Posterior vena cava (tissue), 2 donors: Measurements from ENCODE around the gene ALDH3A2. TPM values are rescaled to one million over a fixed set of nuclear protein-coding genes. Genes with fewer than 3 reads are reported as not detected.
"Not testable (repeated sequence)": the region's sequence is repeated elsewhere in the genome, so short reads cannot be mapped to it uniquely, and the experiment has no call there.

Experiments used
- DNase-seq: peaks from one replicate; pipeline ENCODE4 v3.0.0-alpha.2; 2020; ENCODE audit warnings: low spot score
- intact Hi-C, 2 donors: fragments of 100-400 bp; cut with DNase I; formaldehyde crosslinking; loops; one replicate each; pipeline versions ENCODE4 v1.14.1 to v1.14.2; 2022 to 2023
- total RNA-seq, 2 donors: library from RNA; stranded (reverse); fragmentation: NEBNext Ultra II Directional; extraction: Animal tissue kit (Norgen Biotek cat#: 25700); gene quantifications; one replicate each; pipeline ENCODE4 v1.2.1, GENCODE V29; 2021
- donor health status: DM: yes; HTN: yes; CAD: no.
- donor health status: DM: yes; HTN: yes; CAD: no.

ALDH3A2 gene
- total RNA-seq, 2 donors from 2014 or later: 38.8 to 45.3 TPM

DNA sequence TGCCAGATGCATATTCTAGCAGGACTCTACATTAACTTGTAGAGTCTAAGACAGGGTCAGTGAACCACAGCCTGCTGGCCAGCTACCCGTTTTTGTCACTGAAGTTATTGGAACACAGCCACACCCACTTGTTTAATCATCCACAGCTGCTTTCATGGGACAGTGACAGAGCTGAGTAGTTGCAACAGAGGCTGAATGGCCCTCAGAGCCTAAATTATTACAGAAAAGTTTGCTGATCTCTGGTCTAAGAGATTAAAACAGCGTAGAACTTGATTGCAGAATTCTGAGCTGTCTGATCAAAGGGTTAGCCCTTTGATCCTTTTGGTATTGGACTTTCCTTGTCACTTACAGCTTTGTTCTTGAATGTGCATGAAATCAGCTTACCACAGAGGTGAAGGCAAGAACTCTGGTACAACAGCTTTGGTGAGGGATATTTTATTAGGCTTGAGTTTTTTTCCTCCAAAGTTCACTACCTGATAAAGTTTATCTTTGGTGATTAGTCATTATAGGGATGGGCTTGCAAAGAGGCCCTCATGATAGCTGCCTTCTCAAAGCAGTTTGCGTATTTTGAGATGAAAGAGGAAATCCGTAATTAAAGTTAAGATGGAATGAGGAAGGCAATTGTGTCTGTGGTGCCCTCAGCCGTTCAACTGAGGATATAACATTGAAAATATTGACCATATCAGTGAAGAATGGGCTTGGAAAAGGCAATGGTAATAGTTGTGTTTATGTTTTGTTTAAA lies 23.6 kb downstream of the ALDH3A2 start:
- intact Hi-C loops: no loop called here
- no peak for DNase-seq

DNA sequence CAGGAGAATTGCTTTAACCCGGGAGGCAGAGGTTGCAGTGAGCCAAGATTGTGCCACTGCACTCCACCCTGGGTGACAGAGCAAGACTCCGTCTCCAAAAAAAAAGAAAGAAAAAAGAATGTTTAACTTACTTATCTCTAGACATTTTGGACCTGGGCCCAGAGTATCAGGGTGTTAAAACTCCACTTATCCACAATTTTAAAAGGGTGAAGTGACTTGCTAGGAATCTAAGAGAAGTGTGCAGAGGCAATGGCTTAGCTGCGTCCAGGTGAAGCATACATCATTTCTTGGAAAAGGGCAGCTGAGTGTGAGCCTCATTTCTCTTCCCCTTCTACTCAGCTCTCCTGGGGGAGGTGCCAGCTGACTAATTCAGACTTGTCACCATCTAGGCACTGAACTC lies 25.1 kb downstream of the ALDH3A2 start:
- no peak for DNase-seq
- intact Hi-C loops: no loop called here

DNA sequence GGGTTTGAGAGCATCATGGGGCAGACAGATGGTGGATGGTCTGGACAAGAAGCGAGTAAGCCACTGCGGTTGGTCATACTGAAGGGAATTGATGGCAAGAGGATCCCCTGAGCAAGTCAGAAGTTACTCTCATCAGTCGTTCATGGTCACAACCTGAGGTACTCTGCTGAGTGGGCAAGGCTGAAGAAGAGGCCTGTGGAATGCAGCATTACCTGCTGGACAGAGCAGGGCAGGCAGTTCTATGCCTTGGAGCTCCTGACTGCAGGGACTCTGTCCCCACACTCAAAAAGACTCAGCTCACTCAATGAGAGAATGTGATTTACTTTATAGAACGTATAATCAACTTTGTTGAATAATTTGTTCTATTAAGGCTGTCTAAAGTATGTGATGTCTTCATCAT lies 28.3 kb downstream of the ALDH3A2 start:
- intact Hi-C loops: no loop called here
- DNase-seq: no peak

DNA sequence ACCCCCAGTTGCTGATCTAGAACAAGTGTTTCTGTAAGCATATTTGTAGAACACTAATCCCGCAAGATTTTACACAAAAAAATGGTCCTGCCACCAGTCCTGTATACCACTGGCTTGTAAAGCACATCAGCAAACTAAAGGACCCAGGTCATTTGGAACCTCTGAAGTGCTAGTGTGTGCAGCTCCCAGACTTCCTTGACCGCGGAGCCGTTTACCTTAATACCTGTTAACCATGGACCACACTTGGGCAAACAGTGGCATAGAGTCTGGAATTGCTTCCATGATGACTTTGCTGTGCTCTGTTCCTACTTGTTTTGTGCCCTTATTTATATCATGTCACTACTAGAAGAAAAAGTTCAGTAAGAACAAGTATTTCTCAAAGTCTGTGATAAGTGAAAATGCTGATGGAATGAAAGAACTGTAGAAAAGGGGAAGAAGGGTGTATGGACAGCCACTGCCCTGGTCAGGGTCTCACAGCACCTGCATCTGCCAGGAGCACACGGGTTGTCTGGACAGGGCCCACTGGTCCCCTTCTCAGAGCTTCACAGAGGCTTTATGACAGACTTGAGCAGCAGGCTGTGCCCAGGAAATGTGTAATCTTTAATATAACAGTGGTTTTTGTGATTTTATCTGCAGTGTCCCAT lies 29.3 kb downstream of the ALDH3A2 start:
- no peak for DNase-seq
- intact Hi-C loops: no loop called here

DNA sequence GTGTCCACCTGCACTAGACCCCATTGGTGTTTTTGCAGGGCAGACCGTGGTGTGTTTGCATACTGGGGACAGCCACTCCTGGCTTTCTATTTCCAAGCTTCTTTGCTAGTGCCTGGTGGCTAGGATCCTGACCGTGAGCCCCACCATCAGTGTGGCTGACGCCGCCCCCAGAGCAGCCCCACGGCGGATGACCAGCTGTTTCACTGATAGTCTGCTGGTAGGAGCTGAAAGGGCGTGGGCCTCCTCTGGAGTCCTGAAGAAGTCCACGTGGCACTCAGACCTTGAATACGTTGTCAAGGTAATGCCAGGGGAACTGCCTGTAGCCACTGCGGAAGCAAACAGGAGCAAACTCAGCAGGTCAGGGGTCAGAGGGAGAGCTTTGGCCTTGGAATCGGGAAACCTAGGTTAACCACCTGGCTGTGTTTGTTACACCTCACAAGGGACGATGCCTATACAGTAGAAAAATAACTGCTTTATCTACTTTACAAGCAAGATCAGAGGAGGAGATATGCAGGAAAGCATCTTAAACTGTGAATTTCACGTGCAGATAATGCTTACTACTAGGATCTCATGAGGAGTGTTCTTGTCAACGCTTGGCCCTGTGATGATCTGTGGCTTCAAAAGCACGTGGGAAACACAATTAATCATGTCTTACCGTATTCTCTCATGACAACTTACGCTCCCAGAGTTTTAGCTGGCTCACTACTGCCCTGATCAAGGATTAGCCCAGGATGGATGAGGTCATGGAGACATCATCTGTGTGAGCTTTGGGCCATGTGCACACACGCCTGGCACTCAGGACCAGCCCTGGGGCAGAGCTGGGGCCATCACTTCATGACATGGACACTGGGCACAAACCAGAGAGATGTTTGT lies 30.3 kb downstream of the ALDH3A2 start:
- no peak for DNase-seq
- intact Hi-C loops: no loop called here

DNA sequence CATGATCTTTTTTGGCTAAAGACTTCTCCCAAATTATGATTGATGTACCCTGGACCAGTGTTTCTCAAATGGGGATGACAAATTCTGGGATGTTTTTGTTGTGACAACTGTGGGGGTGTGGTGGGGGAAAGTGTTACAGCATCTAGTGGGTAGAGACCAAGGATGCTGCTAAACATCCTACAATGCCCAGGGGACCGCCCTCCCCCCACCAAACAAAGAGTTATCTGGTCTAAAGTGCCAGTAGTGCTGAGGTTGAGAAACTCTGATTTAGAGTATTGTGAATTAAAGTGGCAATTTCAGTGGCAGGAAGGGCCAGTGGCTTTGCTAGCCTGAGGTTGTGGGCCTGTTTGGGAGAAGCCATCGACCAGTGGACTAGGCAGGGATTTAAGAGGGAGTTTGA lies 34.6 kb downstream of the ALDH3A2 start:
- DNase-seq: no peak
- intact Hi-C loops: no loop called here

DNA sequence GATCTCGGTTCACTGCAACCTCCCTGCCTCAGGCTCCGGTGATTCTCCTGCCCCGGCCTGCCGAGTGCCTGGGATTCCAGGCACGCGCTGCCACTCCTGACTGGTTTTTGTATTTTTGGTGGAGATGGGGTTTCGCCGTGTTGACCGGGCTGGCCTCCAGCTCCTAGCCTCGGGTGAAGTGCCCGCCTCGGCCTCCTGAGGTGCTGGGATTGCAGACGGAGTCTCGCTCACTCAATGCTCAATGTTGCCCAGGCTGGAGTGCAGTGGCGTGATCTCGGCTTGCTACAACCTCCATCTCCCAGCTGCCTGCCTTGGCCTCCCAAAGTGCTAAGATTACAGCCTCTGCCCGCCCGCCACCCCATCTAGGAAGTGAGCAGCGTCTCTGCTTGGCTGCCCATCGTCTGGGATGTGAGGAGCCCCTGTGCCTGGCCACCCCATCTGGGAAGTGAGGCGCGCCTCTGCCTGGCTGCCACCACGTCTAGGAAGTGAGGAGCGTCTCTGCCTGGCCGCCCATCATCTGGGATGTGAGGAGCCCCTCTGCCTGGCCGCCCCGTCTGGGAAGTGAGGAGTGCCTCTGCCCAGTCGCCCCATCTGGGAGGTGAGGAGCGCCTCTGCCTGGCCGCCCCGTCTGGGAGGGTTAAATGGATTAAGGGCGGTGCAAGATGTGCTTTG lies 36.5 kb downstream of the ALDH3A2 start:
- intact Hi-C loops, DNase-seq: not testable (repeated sequence)

DNA sequence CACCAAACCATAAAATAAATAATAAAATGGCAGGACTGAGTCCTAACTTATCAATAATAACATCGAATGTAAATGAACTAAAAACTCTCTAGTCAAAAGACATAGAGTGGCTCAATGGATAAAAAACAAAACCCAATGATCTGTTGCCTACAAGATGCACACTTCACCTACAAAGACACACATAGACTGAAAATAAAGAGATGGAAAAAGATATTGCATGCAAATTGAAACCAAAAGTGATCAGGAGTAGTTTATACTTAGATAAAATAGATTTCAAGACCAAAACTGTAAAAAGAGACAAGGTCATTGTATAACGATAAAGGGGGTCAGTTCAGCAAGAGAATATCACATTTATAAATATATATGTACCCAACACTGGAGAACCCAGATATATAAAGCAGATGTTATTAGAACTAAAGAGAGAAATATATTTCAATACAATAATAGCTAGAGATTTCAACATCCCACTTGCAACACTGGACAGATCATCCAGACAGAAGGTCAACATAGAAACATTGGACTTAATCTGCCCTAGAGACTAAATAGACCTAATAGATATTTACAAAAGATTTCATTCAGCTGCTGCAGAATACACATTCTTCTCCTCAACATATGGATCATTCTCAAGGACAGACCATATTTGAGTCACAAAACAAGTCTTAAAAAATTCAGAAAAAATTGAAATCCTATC lies 38.0 kb downstream of the ALDH3A2 start:
- intact Hi-C loops: no loop called here
- no peak for DNase-seq

DNA sequence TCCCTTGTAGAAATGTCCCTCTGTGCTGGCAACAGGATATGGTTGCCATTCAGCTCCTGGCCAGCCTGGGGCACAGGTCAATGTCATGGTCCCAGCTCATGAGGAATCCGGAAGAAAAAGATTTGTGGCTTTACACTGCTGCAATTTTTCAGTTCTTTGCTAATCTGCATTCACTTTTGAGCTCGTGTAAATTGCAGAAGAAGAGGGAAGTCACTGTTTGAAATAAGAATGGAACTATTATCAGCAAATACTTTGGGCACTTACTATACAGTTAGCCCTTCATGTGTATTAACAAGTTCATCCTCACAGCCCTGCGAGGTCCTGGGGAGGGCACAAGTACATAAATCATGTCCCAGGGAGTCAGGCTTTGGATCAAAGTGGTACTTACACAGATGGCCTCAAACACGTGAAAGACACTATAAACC lies 53.7 kb downstream of the ALDH3A2 start:
- intact Hi-C loops: loop anchor here in 1 of 2 donors (2.0 kb wide), 1 partner anchor 389 kb away; no protein-coding TSS in a partner anchor
- no peak for DNase-seq

DNA sequence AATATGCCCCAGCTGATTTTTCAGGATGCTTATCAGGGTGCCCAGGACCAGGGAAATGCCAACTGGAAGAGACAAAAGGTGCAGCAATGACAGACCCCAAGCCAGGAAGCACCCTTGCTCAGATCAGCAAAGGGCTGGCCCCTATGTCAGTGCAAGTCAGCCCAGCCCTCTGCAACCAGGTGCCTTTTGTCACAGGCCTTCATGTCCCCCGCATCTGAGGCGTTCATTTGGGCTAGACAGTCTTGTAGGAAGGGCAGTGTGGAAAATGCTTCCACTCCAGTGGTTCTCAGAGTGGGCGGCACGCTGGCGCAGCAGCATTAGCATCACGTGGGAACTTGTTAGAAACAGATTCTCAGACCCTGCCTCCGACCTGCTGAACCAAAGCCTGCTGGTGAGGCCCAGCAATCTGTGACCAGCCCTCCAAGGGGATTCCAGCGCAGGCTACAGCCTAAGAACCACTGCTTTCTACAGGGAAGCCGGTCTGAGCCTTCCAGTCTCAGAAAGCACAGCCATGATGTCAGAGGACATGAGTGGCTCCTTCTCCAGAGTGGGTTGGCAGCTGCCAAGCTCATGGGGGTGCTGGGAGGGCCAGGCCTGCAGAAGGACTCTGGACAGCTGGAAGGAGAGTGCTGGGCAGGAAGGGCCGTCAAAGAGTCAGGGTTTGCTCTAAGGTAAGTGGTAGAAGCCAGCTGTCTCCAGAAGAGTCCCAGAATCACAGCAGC lies 54.7 kb downstream of the ALDH3A2 start:
- DNase-seq: peak; percentile 56
- intact Hi-C loops: loop anchor here in 1 of 2 donors (2.0 kb wide), 1 partner anchor 390 kb away; no protein-coding TSS in a partner anchor

DNA sequence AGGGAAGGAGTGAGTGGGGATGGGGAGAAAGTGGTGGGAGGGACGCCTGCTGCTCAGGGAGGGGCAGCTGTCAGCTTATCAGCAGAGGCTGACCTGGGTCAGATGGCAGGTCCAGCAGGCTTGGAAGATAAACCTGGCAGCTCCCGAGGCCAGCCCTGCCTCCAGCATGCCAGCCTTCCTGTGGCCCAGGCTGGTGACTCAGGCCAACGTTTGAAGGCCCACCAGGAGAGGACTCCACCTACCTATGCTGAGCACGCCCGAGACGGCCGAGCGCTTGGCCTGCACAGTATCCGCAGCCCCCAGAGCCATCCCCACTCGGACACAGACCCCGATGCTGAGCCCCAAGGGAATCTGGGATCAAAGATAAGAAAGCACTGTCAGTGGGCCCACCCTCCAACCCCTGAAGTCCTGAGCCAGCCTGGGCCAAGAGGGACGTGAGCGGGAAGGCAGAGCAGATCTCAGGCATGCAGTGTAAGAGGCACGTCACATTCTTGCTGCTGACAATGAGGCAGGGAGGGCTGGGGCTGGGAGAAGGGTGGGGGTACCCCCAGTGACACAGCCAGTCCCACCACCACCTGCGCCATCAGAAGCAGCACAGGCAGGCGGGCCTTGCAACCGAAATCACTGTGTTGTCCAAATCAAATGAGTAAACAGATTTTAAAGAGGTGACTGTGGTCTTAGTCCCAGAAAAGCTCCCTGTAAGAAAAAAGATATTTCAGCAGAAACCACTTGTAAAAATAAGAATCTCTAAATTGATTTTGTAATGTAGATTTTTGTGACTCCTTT lies 55.5 kb downstream of the ALDH3A2 start:
- intact Hi-C loops: loop anchor here in 1 of 2 donors (2.0 kb wide), 1 partner anchor 391 kb away; no protein-coding TSS in a partner anchor
- peak; percentile 73 for DNase-seq

DNA sequence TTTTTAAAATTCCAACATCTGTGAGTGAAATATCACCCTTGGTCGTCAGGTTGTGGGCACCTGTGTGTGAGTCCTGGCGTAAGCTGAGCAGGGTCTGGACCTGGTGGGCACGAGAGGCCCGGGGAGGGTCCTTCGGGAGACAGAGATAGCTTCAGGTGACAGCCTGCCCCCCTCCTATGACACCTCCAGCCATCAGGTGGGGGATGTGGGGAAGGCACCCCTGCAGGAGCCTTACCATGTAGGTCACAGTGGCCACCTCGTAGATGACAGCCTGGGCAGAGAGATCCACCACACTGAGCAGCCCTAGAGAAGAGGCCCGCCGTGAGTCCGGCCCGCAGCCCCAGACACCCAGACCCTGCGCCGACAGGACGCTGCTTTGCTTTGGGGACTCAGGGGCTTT lies 56.6 kb downstream of the ALDH3A2 start:
- DNase-seq: no peak
- intact Hi-C loops: no loop called here

DNA sequence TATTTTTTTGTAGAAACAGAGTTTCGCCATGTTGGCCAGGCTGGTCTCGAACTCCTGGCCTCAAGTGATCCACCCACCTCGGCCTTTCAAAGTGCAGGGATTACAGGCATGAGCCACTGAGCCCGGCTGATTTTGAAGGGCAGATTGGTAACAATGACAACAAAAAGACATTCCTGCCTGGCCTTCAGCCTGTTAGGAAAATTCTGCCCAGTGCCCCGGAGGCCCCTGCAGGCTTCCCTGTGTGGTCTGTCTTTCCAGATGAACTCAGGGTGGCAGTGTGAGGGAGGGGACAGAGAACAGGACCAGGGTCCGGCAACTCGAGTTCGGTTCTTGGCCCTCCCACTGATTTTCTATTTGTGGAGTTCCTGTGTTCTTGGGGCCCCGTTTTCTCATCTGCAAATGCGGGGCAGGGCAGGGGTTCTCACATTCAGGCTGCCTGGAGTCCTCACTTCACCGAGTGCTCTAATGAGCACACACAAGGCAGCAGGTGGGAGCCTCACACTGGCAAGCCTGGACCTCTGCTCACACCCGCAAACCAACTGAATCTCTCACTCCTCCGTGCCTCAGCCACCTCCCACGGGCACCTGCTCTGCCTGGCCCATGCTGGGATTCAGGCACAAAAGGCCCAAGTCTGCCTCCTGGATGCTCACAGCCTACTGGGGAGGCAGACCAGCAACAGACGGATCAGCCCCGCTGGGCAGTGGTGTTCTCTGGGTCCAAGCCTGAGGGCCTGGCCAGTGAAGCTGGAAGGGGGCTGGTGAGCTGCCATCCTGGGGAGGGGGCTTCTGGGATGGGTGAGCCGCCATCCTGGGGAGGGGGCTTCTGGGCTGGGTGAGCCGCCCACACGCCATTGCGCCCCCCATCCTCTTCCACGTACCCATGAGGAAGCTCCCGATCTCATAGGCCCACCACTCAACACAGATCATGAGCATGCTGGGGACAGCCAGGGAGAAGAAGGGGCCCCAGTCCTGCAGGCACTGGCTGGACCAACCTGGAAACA lies 57.5 kb downstream of the ALDH3A2 start:
- intact Hi-C loops: no loop called here
- DNase-seq: no peak

DNA sequence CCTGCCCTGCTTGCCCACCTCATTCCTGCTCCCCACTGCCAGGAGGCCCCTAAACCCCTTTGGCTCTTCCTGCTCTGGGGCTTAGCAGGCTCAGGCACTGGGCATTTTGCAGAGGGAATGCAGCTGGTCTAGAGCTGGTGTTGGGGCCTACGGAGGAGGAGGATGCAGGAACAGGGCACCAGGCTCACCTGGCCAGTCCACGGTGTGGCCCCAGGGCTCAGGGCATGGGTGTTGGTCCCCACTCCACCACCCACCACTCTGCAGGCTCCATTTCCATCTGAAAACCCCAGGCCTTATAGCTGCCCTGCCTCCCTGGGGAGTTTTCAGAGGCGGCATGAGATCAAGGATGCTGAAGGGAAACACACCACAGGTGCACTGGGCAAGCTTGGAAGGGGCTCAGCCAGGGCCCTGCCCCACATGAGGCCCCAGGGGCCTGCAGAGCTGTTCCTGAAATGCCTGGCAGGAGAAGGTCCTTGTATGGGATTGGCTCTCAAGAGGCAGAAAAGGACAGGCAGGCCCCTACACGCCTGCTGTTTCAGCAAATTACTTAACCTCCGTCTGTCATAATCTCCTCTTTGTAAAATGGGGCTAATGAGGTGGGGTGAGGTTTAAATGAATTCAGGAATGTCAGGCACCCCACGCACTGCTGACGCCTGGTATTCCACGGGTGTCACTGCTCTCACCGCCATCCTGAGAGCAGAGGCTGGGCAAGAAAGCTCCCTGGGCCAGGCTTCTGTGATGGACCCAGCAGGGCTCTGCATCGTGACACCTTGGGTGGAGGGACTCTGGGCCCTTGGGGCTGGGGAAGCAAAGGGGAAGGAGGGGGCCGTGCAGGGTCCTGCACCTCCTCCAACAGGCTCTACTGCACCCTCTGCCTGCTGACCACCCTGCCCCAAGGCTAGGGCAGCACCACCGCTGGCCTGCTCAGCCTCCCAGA lies 58.5 kb downstream of the ALDH3A2 start:
- intact Hi-C loops: no loop called here
- DNase-seq: no peak

DNA sequence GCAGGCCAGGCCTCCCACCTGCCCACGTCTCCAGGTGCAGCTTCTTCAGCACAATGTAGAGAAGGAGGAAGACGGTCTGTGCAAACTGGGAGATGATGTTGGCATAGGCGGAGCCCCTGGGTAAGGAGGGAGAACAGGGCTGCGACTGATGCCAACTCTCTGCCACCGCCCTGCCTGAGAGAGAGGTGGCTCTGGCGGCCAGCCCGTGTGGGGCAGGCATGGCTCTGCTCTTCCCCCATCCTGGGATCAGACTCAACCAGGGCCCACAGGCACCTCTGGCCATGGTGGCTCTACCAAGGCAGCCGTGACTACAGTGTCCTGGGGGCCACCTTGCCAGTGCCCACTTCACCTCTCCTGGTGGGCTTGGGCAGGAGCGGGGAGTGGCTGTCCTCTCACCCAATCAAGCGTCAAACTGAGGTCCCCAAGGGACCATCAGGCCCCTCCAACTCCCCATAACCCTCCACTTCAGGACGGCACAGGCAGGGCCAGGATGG lies 59.2 kb downstream of the ALDH3A2 start:
- intact Hi-C loops: no loop called here
- no peak for DNase-seq
